Measurements from ENCODE around the gene ZNF865.

The ZNF865 gene

DNA sequence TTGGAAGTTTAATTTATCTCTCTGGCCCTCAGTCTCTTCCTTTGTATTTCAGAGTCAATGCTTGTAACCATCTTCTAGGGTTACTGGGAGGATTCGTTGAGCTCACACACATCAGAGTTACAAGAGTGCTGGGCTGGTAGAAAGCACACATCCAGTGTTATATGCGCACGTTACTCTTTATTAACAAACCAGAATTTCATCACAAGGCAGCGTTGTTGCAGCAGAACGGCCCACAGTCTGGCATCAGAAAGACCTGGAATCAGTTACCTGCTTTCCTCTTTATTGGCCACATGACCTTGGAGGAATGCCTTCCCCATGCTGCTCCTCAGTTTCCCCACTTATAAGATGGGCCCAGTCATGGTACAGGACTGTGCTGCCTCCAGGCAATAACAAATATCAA, 3.9 kb downstream of the ZNF865 start:
- DNase-seq = no peak

DNA sequence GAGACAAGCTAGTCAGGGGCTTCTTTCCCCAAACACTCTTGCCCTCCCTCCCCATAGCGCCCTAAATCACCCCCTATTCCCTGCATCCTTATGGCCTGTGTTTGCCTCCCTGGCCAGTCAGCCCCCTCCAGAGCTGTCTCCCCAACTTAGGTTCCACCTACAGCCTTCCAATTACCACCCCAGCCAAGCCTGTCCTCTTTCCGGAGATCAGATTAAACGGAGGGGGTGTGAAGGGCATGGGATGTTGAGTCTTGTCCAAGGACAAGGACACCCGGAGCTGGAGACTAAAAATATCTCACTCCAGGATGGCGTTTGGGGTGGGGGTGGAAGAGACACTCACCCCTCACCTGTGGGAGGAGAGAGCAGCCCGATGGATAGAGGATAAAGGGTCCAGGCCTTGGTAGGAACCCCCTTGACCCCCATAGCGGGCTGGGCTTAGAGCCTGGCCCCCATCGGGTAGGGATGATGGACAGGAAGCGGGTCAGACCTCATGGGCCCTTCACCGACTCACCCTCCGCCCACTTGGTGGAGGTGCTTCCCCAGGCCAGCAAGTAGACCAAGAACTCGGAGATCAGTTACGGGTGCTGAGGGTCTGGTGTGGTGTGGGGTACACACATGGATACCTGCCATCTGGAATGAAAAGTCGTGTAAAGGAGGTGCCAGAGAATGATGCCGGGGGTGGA, 6.0 kb downstream of the ZNF865 start:
- DNase-seq = no peak

DNA sequence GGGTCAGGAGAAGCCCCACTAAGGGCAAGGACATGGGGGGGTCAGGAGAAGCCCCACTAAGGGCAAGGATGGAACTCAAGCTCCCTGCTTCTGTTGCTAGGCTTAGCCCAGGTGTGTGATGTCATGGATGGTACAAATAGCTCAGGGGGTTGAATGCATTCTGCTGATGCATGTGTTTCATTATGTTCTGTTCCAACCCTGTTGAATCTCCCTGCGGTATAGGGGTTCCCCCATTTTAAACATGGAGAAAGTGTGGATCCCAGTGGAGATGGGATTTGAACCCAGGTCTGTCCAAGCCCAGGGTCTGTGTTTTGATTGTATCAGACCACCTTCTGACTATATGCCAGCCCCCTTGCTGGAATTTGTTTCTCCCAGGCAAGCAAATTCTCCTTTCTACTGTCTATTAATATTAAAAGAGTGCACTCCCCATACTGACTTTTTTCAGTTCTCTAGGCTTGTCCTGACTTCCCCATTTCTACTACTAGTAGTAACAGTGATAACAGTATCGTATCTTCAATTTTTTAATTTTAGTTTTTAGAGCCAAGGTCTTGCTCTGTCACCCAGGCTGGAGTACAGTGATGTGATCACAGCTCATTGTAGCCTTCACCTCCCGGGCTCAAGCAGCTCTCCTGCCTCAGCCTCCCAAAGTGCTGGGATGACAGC, 6.7 kb downstream of the ZNF865 start:
- DNase-seq = no peak

DNA sequence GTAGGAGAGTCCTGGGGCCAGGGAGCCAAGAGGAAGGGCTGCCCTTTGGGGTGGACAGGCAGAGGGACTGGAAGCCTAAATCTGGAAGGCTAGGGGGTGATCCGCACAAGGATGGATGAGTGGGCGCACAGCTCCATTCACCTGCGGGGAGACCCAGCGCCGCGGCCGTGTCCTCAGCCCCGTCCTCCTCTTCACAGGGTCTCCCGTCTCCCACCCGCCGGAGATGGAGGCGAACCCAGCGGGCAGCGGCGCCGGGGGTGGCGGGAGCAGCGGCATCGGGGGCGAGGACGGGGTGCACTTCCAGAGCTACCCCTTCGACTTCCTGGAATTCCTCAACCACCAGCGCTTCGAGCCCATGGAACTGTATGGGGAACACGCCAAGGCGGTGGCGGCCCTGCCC, 7.9 kb downstream of the ZNF865 start:
- DNase-seq = no peak

DNA sequence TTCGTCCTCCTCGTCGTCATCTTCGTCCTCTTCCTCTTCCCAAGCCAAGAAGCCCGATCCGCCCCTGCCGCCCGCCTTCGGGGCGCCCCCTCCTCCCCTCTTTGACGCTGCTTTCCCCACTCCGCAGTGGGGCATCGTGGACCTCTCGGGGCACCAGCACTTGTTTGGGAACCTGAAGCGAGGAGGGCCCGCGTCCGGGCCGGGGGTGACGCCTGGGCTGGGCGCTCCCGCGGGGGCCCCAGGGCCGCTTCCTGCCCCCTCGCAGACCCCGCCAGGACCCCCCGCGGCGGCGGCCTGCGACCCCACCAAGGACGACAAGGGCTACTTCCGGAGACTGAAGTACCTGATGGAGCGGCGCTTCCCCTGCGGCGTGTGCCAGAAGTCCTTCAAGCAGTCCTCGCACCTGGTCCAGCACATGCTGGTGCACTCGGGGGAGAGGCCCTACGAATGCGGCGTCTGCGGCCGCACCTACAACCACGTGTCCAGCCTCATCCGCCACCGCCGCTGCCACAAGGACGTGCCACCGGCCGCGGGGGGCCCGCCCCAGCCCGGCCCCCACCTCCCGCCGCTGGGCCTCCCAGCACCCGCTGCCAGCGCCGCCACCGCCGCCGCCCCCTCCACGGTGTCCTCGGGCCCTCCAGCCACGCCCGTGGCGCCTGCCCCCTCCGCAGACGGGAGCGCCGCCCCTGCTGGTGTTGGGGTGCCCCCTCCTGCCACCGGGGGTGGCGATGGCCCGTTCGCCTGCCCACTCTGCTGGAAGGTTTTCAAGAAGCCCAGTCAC, 8.7 kb downstream of the ZNF865 start:
- no peak for DNase-seq

DNA sequence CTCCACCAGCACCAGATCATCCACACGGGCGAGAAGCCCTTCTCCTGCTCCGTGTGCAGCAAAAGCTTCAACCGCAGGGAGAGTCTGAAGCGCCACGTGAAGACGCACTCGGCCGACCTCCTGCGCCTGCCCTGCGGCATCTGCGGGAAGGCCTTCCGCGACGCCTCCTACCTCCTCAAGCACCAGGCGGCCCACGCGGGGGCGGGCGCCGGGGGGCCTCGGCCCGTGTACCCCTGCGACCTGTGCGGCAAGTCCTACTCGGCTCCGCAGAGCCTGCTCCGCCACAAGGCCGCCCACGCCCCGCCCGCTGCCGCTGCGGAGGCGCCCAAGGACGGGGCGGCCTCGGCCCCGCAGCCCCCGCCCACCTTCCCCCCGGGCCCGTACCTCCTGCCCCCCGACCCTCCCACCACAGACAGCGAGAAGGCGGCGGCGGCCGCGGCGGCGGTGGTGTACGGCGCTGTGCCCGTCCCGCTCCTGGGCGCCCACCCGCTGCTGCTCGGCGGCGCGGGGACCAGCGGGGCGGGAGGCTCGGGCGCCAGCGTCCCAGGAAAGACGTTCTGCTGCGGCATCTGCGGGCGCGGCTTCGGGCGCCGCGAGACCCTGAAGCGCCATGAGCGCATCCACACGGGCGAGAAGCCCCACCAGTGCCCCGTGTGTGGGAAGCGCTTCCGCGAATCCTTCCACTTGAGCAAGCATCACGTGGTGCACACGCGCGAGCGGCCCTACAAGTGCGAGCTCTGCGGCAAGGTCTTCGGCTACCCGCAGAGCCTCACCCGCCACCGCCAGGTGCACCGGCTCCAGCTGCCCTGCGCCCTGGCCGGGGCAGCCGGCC, 9.5 kb downstream of the ZNF865 start:
- DNase-seq = no peak

DNA sequence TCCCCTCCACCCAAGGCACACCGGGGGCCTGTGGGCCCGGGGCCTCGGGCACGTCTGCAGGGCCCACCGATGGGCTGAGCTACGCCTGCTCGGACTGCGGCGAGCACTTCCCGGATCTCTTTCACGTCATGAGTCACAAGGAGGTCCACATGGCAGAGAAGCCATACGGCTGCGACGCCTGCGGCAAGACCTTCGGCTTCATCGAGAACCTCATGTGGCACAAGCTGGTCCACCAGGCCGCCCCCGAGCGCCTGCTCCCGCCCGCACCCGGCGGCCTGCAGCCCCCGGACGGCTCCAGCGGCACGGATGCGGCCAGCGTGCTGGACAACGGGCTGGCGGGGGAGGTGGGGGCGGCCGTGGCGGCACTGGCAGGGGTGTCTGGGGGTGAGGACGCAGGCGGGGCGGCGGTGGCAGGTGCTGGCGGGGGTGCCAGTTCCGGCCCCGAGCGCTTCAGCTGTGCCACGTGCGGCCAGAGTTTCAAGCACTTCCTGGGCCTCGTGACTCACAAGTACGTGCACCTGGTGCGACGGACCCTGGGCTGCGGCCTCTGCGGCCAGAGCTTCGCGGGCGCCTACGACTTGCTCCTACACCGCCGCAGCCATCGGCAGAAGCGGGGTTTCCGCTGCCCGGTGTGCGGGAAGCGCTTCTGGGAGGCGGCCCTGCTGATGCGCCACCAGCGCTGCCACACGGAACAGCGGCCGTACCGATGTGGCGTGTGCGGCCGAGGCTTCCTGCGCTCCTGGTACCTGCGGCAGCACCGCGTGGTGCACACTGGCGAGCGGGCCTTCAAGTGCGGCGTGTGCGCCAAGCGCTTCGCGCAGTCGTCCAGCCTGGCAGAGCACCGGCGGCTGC, 10.3 kb downstream of the ZNF865 start:
- DNase-seq = no peak

DNA sequence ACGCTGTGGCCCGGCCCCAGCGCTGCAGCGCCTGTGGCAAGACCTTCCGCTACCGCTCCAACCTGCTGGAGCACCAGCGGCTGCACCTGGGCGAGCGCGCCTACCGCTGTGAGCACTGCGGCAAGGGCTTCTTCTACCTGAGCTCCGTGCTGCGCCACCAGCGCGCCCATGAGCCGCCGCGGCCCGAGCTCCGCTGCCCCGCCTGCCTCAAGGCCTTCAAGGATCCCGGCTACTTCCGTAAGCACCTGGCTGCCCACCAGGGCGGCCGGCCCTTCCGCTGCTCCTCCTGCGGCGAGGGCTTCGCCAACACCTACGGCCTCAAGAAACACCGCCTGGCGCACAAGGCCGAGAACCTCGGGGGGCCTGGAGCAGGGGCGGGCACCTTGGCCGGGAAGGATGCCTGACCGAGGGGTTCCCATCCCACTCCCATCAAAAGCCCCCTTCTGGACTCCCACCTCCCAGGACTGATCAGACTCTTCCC, 11.0 kb downstream of the ZNF865 start:
- no peak for DNase-seq

DNA sequence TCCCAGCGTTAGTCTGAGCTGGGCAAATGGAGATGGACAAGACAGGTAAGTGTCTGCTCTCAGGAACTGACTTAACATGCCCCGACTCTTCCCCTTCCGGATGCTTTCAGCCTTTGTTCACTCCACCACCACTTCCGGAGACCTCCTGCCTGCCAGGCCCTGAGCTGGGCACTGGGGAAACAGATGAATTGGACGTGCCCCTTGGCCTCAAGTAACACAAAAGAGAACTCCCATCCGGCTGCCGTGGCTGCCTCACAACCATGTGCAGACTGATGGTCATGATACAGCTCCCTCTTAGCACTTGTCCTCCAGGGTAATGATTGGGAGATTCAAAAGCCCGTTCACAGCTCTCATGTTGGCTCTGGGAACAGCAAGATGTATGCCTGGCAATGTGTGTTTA, 12.0 kb downstream of the ZNF865 start:
- no peak for DNase-seq

DNA sequence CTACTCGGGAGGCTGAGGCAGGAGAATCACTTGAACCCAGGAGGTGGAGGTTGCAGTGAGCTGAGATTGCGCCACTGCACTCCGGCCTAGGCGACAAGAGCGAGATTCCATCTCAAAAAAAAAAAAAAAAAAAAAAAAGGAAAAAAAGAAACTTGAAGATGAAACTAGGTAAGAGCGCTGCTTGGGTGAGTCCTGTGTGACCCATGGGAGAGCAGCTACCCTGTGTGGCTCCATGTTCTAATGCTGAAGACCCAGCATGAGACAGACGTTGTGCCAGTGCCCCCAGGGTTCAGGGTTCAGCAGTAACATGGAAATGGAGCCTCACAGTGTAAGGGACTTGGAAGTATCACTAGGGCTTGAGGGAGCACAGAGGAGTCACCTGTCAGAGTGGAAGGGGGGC, 13.0 kb downstream of the ZNF865 start:
- DNase-seq = no peak

DNA sequence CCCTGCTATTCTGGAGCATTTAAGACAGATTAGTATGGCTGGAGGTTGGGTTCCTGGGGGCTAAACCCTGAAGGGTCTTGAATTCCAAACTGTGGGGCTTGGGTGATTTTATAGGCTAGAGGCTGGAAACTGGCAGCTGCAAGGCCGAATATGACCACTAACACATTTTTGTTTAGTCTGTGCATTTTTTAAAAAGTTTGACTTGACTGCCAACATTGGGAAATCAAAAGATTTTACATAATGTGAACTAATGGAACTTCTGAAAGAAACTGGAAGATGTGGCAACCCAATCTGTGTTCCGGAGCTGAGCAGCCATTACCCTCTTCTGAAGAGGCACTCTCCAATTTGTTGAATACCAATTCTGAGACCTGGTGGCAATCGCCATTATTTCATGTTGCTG, 13.8 kb downstream of the ZNF865 start:
- DNase-seq = no peak

DNA sequence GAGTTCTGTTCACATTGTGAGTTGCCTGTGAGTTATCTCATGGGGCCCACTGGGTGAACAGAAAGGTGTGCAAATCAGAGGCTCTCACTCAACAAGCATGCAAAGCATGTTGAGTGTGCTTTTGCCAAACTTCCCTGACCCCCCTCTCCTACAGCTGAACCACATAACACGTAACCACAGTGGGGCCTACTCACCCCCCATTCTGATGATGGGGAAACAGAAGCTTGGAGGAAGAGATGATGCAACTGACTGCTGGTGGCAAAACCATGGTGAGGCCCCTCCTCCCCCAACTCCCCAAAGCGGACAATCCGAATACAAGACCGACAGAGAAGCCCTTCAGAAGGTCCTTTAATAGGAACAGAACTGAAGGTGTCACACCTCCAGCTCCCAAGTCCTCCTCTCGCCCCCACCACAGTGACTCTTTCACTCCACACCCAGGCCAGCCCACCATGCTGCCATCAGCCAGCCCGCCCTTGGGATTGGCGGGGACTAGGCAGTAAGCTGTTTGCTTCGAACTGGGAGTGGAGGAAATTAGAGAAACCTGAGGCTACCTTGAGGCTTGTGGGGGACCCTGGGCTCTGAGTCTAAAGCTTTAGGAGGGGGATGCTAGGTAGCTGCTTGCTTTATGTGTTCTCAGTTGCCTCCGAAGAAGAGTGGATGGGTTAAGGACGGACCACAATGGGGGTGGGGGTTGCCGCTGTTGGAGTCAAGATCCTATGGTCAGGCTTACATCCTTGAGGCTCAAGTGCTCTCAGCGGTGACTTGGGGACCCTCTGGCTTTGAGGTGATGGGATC, 15.2 kb downstream of the ZNF865 start:
- DNase-seq = peak; percentile 54

DNA sequence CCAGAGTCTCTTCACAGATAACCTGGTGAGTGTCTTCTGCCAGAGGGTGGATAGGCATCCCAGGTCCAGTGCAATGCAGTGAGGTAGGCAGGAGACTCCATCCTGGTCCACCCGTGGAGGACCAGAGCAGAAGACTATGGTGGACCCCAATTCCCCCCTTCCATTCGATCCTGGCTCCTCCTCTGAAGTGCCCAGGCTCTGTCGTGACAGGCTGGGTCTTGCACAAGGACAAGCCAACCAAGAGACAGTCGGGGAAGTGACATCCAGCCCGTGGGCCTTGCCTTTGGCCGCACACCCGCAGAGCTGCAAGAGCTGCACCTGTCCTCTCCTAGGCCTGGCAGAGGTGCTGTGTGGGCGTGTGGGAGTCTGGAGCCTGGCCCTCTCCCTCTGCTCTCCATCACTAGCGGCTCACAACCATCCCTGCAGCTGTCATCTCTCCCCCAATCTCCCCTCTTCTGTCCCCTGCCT, 15.8 kb downstream of the ZNF865 start:
- no peak for DNase-seq

DNA sequence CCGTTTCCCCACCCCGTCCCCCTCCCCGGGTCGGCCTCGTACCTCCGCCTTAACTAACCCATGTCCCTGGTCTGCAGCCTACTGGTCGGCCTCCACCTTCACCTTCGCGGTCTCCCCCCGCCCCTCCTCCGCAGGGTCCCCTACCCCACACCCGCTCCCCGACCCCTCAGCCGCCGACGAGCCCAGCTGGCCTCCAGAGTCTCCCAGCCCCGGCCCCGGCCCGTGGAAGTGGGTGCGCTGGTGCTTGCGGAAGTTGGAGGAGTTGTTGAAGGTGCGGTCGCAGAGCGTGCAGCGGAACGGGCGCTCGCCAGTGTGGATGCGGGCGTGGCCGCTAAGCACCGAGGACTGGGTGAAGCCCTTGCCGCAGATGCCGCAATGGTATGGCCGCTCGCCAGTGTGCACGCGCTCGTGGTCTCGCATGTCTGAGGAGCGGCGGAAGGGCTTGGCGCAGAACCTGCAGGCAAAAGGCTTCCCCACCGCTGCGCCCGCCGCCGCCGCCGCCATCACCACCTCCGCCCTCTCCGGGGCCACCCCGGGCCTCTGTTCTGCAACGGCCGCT, 16.3 kb downstream of the ZNF865 start:
- DNase-seq = no peak

DNA sequence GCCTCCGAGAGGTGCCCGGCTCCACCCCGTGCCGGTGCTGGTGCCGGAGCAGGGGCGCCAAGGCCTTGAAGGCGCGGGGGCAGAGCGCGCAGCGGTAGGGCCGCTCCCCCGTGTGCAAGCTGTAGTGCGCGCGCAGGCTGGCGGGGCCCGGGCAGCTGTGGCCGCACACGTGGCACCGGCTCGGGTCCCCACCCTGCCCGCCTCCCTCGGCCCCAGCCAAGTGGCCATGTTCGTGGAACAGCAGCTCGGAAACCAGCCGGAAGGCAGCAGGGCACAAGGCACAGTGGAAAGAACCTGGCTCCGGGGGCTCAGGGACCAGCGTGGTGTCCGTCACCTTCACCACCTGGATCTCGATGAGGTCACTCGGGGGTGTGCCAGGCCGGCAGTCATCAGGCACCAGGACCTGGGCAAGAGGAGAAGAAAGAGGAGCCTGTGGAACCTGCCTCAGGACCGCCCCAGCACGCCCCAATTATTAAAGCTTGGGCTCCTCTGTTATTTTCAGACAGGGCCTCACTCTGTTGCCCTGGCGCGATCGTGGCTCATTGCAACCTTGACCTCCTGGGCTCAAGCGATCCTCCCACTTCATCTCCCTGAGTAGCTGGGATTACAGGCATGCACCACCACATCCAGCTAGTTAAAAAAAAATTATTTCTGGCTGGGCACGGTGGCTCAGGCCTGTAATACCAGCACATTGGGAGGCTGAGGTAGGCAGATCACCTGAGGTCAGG, 17.0 kb downstream of the ZNF865 start:
- DNase-seq = no peak

DNA sequence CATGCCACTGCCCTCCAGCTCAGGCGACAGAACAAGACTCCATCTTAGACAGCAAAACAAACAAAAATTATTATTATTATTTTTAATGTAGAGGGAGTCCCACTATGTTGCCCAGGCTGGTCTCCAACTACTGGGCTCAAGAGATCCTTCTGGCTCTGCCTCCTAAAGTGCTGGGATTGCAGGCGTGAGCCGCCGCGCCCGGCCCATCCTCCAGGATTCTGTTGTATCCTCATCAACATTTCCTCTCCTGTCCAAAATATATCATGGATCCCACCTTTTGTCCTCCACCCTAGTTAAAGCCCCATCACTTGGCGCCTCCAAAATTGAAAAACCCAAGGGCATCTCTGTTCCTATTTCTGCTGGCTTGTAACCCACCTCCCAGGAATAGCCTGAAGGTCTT, 17.7 kb downstream of the ZNF865 start:
- no peak for DNase-seq

DNA sequence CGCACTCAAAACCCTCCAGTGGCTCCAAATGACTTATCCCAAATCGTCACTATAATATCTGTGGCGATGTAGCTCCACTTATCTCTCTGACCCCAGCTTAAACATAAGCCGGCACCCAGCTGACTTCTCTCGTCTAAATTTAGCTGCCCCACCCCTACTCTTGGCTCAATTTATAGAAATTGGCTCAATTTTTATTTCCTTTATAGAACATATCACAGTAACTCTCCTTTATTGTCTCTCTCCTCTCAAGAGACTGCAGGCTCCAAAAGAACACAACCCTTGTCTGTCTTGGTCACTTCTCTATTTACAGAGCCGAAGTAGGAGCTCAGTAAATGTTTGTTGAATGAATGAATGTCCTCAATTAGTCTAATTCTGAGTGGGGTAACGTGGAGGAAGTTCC, 18.1 kb downstream of the ZNF865 start:
- no peak for DNase-seq

DNA sequence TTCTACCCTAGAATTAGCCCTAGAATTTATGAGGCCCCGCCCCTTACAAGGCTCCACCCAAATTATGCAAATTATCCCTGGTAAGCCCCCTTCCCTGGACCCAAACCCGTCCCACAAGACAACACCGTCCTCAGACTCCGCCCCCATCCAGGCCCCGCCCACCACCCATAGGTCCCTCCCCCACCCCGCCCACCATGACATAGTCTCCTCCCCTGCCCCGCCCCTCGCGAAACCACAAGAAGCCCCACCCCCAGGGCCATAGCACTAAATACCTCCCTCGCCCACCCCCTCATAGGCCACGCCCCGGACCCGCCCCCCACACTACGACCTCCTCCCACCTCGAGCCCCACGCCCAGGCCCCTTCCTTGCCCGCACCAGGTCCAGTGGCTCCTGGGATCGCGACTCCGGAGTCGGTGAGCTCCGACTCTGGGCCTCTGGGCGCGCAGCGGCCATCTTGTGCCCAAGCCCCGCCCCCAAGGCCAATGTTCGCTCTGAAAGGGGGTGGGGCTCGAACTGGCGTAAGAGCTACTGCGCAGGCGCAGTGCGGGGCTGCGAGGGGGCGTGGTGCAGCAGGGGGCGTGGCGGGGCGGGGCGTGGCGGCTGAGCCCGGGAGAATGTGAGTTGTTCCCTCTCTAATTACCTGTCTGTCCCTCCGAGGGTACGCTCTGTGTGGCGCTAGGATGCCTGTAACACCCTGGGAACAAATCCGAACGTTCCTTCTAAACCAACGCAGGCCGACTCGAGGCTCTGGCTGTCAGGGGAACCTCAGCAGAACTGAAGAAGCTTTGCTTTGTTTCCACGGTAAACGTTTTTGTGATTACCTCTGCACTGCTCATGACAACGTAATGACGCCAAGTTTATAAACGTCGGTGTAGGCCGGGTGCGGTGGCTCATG, 18.9 kb downstream of the ZNF865 start, which contains the start of gene ZNF784:
TSS of gene ZNF784 (minus strand) at position 458 of the 895 bp plus-strand sequence. CDS start at position 453, 5 bp downstream.
- DNase-seq = peak; percentile 96

DNA sequence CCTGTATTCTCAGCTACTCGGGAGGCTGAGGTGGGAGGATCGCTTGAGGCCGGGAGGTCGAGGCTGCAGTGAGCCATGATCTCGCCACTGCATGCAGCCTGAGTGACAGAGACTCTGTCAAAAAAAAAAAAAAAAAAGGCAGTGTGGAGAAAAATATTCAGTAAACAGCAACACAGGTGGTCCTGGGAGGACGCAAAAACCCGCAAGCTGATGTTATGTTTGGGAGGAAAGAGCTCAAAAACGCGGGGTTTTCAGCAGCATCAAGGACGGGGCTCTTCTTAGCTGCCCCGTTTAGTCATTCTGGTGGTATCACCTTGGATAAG, 19.5 kb downstream of the ZNF865 start:
- no peak for DNase-seq

All from stimulated activated CD8-positive, alpha-beta memory T cell treated with anti-CD3 and anti-CD28 coated beads, Interleukin-4, amount 100 ng/mL, for 48 hours (primary cell).